Fibroblast of skin of left biceps (primary cell): ENCODE results near the gene RHOV.

Source experiments
- DNase-seq, 2 experiments: peaks; one replicate each; pipeline ENCODE4 v3.0.0-alpha.2; 2013; ENCODE audit warnings: low read depth in 2 of 2

RHOV gene, protein sequence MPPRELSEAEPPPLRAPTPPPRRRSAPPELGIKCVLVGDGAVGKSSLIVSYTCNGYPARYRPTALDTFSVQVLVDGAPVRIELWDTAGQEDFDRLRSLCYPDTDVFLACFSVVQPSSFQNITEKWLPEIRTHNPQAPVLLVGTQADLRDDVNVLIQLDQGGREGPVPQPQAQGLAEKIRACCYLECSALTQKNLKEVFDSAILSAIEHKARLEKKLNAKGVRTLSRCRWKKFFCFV

GRCh38 chr15:40873694-40874561 is at the start of gene RHOV:
TSS of gene RHOV (minus strand) at chr15:40874234. CDS start at chr15:40874139, 95 bp downstream.
- no peak for DNase-seq

DNA sequence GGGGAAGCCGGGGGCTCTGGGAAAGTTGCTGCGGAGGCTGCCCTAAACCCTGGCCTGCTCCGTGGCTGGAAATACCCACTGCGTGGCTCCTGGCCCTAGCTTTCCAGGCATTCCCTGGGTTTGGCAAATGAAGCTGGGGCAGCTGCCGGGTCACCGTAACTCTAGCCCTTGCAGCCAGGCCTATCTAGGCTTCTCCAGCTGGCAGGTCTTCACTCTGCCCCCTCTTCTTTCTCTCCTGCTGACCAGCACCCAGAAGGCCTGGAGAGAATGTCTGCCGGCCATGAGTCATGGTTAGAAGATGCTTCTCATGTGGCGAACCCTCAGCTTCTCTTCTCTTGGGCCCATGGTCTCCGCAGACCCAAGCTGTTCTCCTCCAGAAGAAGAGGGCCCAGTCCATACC is 49.5 kb upstream of the RHOV start:
- DNase-seq = no peak

DNA sequence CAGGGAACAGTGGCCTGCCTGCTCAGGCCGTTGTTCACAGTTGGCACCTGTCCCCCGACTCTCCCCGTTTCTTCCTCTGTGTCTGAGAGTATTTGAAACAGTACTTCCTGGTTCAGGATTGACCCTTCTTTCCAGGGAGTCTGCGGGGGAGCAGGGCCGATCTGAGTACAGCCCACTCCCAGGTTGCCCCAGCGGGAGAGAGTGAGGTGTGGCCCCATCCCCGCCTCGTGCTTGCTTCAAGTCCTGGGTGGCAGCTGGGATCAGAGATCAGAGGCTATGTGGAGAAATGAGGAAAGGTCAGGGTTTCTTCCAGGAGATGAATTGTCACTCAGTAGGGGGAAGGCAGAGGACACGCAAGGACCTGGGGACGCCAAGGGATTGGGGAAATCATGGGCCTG is 48.6 kb upstream of the RHOV start:
- no peak for DNase-seq

GRCh38 chr15:40921949-40922607 is 48.0 kb upstream of the RHOV start:
- no peak for DNase-seq

DNA sequence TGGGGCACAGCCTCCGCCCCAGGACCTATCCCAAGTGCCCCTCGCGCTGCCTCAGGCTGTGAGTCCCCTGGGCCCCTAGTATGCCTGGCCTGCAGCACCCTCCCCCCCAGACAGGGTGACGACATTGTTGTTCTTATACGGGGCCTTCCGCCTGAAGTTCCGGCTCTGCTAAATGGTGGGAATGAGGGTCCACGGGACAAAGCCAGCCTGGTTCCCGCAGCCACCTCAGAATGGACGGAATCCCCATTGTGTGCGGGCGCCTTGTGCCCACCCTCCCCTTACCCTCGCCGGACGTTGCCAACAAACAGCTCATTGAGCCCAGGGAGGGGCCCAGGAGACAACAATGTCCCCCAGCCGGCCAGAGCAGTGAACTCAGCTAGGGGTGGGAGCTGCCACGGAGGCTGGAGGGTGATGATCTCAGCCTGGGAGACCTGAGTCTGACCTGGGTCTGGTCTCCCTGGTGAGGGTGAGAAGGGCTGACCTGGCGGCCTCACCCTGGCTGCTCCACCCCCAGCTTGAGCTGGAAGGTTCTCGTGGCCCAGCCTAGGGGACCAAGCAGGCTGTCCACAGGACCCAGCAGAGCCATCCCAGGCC is 44.9 kb upstream of the RHOV start:
- no peak for DNase-seq

DNA sequence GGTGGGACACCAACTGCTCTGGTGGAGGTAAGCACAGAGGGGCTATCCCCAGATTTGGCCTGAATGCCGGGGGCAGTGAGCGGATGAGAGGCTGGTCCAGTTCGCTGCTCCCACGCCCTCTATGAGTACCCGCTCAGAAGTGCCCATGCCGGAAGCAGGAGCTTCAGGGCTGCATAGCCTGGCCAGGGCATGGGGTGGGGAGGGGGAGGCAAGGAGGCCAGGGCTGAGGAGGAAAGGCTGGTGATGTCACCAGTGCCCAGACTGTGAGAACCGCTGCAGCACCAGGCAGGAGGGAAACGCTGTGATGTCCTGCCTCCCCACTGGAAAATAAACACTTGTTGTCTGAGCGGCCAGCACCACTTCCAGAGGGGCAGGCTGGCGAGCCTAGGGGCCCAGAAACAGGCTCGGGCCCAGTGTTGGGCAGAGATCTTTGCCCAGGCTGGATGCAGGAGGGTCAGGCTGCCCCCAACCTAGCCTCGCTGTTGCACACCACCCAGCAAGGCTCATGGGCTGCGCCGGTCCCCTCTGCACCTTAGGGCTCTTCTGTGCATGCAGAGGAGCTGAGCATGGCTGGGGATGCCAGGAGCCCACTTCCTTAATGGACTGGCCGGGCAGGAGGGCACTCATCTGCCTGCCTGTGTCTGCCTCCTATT is 44.2 kb upstream of the RHOV start:
- no peak for DNase-seq

DNA sequence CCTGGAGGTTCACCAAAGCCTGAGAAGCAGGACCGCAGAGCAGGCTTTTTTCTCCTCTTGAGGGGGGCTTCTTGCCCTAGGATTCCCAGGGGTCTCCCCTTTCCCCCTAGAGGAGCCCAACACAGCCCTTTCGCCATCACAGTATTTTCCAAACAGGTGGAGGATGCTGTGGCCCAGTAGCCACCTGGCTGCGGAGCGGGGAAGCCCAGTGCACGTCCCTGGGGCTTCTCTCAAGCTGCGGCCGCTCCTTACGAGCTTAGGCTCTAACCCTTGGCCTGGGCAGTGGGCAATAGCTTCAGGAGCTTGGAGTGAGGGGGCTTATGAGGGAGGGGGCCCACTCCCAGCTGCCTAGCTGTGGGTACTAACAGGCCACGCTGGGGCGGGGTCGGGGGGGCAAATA is 43.6 kb upstream of the RHOV start:
- DNase-seq = no peak

DNA sequence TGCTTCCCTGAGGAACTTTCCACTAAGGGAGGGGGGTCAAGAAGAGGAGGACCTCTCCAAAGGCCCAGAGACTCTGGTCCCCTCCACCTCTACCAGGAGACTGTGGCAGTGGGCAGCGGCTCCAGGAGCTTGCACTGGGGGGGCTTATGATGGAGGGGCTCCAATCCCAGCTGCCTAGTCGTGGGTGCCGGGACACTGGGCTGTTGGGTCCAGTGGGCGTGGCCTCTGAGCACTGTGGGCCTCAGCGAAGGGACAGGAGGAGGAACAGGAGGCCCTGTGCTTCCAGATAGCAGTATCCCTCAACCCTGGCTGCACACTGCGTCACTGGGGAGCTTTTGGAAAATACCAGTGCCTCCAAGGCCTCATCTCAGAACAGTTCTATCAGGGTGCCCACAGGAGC is 41.6 kb upstream of the RHOV start:
- no peak for DNase-seq

- DNase-seq = no peak
Observed at GRCh38 chr15:40915116-40915661, 41.2 kb upstream of the RHOV start.

DNA sequence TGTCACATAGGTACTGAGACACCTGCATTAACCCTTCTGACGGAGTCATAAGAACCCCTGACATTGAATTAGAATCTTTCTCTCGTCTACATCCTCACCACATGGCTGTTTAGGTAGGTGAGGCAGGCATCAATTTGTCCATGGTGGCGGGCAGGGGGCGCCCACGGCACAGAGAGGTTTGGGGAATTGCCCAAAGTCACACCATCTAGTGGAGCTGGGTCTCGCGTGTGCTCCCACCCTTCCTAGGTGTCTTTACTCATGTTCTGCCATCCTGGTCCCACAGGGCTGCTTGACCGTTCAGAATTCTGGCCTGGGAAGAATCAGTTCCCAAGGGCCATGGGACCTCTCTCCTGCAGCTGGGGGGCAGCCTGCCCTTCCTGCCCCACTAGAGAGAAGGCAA is 40.5 kb upstream of the RHOV start:
- DNase-seq = no peak

GRCh38 chr15:40914013-40914412 is 40.0 kb upstream of the RHOV start:
- no peak for DNase-seq

DNA sequence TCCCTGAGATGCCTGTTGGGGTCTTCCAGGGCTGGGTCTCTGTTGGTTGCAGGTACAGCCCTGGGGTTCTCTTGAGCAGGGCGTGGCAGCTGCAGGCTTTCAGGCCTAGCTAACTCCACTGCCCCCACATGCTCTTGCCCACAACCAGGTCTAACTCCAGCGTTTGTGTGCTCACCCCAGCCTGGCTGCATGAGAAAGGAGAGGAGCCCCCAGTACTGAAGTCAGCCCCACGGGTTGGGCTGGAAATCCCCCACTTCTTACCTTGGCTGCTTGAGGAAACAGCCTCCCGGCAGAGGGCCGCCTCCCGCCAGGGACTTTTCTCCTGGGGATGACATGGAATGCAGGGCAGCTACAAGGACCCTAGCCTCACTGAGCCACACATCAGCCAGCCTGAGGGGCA is 38.4 kb upstream of the RHOV start:
- no peak for DNase-seq

- no peak for DNase-seq
Observed at GRCh38 chr15:40911693-40912092, 37.7 kb upstream of the RHOV start.

DNA sequence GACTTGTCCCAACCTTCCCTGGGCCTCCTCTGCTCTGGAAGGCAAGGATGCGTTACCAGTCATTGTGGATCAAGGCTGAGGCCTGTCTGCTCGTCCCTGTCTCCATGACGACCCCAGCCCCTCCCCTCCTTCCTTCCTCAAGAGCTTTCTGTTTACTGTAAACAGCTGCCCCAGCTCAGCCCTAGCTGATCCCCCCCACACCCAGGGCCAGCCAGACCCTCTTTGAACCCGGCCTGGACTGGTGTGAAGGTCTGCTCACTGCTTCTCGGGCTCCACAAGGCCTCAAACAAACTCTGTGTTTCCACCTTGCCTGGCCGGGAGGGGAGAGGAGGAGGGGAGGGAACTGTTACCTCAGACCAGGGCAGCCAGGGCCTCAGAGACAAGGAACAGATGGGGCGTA is 37.1 kb upstream of the RHOV start:
- no peak for DNase-seq

GRCh38 chr15:40909662-40910630 is 35.9 kb upstream of the RHOV start:
- DNase-seq = peak; percentile 74 to 78

DNA sequence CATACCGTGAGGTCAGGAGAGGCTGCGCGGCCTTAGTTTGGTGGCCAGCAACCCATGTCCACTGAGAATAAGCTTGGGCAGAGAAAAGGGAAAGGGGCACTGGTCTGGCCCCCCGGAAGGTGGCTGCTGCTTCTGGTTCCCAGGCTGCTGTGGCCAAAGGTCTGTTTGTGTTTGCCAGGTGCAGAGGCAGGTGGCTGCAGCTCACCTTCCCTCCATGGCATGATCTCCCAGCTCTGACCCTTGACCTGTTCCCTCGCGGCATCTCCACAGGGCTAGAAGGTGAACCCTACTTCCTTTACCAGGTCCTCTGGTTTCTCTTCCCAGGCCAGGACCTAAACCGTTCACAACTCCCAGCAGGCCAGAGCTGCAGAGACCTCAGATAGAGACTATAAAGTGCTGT is 34.1 kb upstream of the RHOV start:
- no peak for DNase-seq

DNA sequence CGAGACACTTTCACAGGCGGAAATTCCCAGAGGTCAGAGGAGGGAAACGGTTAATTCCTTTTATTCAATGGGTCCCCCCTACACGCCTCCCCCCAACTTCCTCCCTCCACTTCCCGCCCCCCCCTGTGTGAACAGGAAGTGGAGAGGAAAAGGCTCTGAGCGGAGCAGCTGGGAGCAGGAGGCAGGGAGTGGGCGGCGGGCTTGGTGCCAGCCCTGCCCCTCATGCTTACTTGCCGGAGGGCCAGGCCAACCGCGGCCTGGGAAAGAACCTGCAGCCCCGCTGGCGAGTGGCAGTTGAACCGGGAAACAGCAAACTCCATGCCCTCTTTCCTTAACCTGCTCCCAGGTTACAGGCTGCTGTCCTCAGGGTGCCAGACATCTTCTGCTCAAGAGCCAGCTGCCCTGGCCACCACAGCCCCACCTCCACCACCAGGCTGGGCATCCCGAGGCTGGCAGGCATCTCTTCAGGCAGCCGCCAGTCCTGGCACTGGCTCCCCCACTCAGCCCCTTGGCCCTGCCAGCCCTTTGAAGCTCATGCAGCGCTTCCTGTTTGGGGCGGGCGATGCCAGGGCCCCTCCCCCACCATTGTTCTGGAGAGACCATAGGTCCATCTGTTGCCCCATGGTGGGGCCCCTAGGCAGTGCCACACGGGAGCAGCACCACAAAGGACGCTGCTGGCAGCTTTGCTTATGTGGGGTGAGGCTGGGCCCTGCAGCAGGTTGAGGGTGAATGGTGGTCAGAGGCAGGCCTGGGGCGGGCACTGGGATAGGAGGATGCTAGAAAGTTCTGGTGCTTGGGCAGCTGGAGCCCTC is 33.2 kb upstream of the RHOV start:
- no peak for DNase-seq

GRCh38 chr15:40906091-40906990 is 32.3 kb upstream of the RHOV start:
- DNase-seq = peak; percentile 64 to 66
